NCI-H146 treated with DMSO at 0.1 percent for 48 hours (cell line): ENCODE measurements around the gene ARPC5L.

Source experiments
- DNase-seq: peaks from one replicate; lab custom pipeline; 2025; ENCODE audit not compliant: unreplicated experiment; lab: John Stamatoyannopoulos, UW

Gene ARPC5L

GRCh38 chr9:124863371-124863871 lies 1.5 kb downstream of the ARPC5L start:
- no peak for DNase-seq

GRCh38 chr9:124868511-124869465 lies 6.9 kb downstream of the ARPC5L start:
- peak; percentile 26 for DNase-seq

GRCh38 chr9:124869466-124869985 lies 7.6 kb downstream of the ARPC5L start:
- no peak for DNase-seq

GRCh38 chr9:124869986-124870560 lies 8.1 kb downstream of the ARPC5L start:
- no peak for DNase-seq

GRCh38 chr9:124870723-124871122 lies 8.8 kb downstream of the ARPC5L start:
- DNase-seq: no peak

GRCh38 chr9:124871156-124871561 lies 9.2 kb downstream of the ARPC5L start:
- no peak for DNase-seq

GRCh38 chr9:124873664-124874063 lies 11.7 kb downstream of the ARPC5L start:
- DNase-seq: no peak

- no peak for DNase-seq
Measured at GRCh38 chr9:124875501-124875900, 13.6 kb downstream of the ARPC5L start.

GRCh38 chr9:124877021-124877782 lies 15.3 kb downstream of the ARPC5L start:
- DNase-seq: no peak

GRCh38 chr9:124878021-124878420 lies 16.1 kb downstream of the ARPC5L start:
- no peak for DNase-seq

- DNase-seq: no peak
Measured at GRCh38 chr9:124878518-124878917, 16.6 kb downstream of the ARPC5L start.

- no peak for DNase-seq
Measured at GRCh38 chr9:124879226-124879625, 17.3 kb downstream of the ARPC5L start.

GRCh38 chr9:124880501-124880900 lies 18.6 kb downstream of the ARPC5L start:
- DNase-seq: no peak

- no peak for DNase-seq
Measured at GRCh38 chr9:124881138-124881743, 19.3 kb downstream of the ARPC5L start.

GRCh38 chr9:124882231-124882630 lies 20.3 kb downstream of the ARPC5L start:
- no peak for DNase-seq

GRCh38 chr9:124884376-124884775 lies 22.4 kb downstream of the ARPC5L start:
- no peak for DNase-seq

GRCh38 chr9:124885551-124885950 lies 23.6 kb downstream of the ARPC5L start:
- no peak for DNase-seq

GRCh38 chr9:124886461-124886860 lies 24.5 kb downstream of the ARPC5L start:
- no peak for DNase-seq

GRCh38 chr9:124886866-124887492 lies 25.0 kb downstream of the ARPC5L start:
- no peak for DNase-seq

- no peak for DNase-seq
Measured at GRCh38 chr9:124887832-124888231, 25.9 kb downstream of the ARPC5L start.
